Stimulated activated CD8-positive, alpha-beta memory T cell treated with anti-CD3 and anti-CD28 coated beads, Interleukin-4, amount 100 ng/mL, for 24 hours (primary cell): ENCODE data around the gene AQP12B.

Experiments used
- DNase-seq: peaks from one replicate; pipeline ENCODE4 v3.0.0-alpha.2; 2020; ENCODE audit warnings: low read depth

Gene AQP12B

GRCh38 chr2:240632306-240632721 is 50.4 kb downstream of the AQP12B start:
- no peak for DNase-seq

- no peak for DNase-seq
Measured at GRCh38 chr2:240631548-240632305, 51.0 kb downstream of the AQP12B start.

DNA sequence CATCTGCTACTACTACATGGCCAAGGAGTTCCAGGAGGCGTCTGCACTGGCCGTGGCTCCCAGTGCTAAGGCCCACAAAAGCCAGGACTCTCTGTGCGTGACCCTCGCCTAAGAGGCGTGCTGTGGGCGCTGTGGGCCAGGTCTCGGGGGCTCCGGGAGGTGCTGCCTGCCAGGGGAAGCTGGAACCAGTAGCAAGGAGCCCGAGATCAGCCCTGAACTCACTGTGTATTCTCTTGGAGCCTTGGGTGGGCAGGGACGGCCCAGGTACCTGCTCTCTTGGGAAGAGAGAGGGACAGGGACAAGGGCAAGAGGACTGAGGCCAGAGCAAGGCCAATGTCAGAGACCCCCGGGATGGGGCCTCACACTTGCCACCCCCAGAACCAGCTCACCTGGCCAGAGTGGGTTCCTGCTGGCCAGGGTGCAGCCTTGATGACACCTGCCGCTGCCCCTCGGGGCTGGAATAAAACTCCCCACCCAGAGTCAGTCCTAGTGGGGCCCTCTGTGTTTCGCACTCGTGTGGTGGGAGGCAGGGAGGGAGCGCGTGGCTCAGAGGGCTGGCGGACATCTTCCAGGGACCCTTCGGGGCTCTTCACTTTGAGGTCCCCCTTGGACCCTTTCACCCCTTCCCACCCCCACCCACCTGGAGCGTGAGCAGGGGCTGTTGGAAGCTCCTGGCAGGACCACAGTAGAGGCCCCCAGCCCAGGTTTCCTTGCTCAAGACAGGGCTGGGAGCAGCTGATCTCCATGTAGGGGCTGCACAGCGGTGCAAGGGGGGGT is 51.7 kb downstream of the AQP12B start:
- no peak for DNase-seq

DNA sequence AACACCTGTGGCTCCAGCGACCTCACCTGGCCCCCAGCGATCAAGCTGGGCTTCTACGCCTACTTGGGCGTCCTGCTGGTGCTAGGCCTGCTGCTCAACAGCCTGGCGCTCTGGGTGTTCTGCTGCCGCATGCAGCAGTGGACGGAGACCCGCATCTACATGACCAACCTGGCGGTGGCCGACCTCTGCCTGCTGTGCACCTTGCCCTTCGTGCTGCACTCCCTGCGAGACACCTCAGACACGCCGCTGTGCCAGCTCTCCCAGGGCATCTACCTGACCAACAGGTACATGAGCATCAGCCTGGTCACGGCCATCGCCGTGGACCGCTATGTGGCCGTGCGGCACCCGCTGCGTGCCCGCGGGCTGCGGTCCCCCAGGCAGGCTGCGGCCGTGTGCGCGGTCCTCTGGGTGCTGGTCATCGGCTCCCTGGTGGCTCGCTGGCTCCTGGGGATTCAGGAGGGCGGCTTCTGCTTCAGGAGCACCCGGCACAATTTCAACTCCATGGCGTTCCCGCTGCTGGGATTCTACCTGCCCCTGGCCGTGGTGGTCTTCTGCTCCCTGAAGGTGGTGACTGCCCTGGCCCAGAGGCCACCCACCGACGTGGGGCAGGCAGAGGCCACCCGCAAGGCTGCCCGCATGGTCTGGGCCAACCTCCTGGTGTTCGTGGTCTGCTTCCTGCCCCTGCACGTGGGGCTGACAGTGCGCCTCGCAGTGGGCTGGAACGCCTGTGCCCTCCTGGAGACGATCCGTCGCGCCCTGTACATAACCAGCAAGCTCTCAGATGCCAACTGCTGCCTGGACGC is 52.5 kb downstream of the AQP12B start:
- no peak for DNase-seq

DNA sequence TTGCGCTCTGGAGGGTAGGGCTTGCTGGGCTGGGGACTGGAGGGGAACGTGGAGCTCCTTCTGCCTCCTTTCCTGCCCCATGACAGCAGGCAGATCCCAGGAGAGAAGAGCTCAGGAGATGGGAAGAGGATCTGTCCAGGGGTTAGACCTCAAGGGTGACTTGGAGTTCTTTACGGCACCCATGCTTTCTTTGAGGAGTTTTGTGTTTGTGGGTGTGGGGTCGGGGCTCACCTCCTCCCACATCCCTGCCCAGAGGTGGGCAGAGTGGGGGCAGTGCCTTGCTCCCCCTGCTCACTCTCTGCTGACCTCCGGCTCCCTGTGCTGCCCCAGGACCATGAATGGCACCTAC is 53.1 kb downstream of the AQP12B start:
- DNase-seq, result no peak

DNA sequence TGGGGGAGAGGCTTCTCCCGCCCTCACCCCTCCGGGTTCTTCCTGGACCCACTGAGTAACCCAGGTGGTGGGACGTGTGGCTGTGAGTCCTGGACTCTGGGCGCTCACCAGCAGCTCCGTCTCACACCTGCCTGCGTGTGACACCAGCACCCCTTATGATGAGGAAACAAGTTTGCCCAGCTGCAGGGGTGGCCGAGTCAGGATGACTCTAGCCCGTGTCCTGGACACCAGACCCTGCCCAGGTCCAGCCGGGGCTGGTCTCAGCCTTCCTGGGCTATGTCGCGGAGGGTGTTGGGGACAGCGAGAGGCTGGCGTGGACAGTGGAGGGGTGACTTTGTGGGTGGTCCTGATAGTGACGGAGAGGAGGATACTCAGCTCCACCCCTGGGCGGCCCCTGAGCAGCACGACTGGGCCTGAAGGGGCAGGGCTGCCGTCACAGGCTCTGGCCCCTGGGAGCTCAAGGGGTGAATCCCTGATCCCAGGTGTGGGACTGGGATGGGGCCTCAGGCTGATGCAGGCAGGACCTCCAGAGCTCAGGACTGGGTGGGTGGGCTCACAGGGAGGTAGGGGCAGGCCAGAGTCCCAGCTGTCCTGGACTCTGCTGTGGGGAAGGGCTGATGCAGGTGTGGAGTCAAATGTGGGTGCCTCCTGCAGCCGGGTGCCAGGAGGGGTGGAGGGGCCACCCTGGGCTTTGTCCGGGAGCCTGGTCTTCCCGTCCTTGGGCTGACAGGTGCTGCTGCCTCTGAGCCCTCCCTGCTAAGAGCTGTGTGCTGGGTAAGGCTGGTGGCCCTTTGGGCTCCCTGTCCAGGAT is 53.7 kb downstream of the AQP12B start:
- DNase-seq, result no peak

GRCh38 chr2:240628507-240628807 is 54.2 kb downstream of the AQP12B start:
- no peak for DNase-seq

DNA sequence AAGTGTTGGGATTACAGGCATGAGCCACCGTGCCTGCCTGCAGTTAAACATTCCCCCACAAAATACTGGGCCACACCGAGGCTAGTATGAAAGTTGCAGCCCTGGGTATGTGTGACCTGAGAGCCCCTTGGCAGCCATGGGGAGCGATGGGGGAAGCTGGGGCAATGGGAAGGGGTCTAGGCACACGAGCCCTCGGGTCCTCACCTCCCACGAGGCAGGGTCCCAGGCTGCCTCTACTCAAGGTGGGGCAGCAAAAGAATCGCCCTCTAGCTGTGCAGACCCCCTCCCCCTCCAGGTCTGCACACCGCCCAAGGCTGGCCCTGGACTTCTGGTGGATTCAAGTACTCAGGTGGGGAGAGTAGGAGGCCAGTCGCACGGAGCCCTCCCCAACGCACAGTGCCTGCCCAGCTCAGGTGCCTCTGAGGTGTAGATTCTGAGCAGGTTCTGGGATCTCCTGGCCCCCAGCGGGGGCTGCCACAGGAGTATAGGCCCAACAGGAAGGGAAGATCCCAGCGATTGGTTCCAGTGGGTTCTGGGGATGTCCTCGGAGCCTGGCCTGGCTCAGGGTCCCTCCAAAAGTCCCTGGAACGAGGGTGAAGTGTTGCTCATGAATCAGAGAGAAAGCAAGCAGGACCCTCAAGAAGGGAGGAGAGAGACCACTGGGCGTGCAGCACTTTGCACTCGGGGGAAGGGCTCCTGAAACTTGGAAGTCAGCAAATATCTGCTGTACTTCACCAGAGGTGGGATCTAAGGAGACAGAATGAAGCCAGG is 54.8 kb downstream of the AQP12B start:
- DNase-seq, result no peak

DNA sequence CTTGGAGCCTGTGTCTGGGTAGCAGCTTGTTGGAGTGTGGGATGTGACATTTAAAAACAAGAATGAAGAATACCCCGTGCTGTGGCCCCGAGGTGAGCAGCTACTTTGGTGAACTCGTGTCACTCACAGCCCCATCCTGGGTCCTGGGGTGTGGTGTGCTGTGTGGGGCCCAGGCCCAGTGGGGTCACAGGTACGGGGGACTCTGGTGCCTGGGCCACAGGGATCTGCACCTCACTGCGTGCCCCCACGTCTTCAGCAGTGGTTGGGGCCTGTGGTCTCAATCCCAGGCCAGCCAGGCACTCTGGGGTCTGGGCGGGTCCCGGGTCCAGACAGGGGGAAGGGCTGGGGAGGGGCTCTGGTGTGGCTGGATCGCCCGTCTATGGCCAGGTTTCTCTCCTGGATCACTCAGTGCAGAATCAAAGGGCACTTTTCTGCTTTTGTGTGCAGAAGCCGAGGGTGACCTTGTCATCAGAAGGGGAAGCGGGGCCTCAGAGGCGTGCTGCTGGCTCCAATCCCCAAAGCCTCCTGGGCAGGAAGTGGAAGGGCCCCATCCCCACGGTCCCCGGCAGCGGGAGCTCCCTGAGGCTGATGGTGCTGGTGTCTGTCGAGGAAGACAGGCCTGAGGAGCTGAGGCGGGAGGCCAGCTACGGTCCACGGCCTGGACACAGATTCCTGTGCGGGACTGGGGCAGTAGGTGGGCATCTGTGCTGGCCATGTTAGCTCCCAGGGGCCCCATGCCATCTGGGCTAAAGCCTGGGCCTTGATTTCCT is 56.0 kb downstream of the AQP12B start:
- DNase-seq, result no peak
